ENCODE results near the gene UBE3D.

Gene UBE3D

GRCh38 chr6:82968708-82969107, 96.9 kb downstream of the UBE3D start:
- DNase-seq (ENCODE audit: extremely low read depth, low read depth), result no peak
- no peak for TF ChIP-seq CTCF (IDR thresholded peaks at IDR 0.05; ENCODE audit: low read depth, low read length, missing control alignments)
- H3K4me3 ChIP-seq (replicated peaks; ENCODE audit: low read depth, low read length), result no peak overlapping the region

- DNase-seq (ENCODE audit: extremely low read depth, low read depth), result no peak
- H3K4me3 ChIP-seq (replicated peaks; ENCODE audit: low read depth, low read length), result no peak overlapping the region
- no peak for TF ChIP-seq CTCF (IDR thresholded peaks at IDR 0.05; ENCODE audit: low read depth, low read length, missing control alignments)
Measured at GRCh38 chr6:82963191-82963925, 102.3 kb downstream of the UBE3D start.

- TF ChIP-seq CTCF (IDR thresholded peaks at IDR 0.05; ENCODE audit: low read depth, low read length, missing control alignments), result no peak
- no peak for DNase-seq (ENCODE audit: extremely low read depth, low read depth)
- no peak overlapping the region for H3K4me3 ChIP-seq (replicated peaks; ENCODE audit: low read depth, low read length)
Measured at GRCh38 chr6:82959385-82959941, 106.2 kb downstream of the UBE3D start.

- TF ChIP-seq CTCF (IDR thresholded peaks at IDR 0.05; ENCODE audit: low read depth, low read length, missing control alignments), result no peak
- no peak for DNase-seq (ENCODE audit: extremely low read depth, low read depth)
- H3K4me3 ChIP-seq (replicated peaks; ENCODE audit: low read depth, low read length), result no peak overlapping the region
Measured at GRCh38 chr6:82958551-82958950, 107.1 kb downstream of the UBE3D start.

- no peak overlapping the region for H3K4me3 ChIP-seq (replicated peaks; ENCODE audit: low read depth, low read length)
- no peak for DNase-seq (ENCODE audit: extremely low read depth, low read depth)
- no peak for TF ChIP-seq CTCF (IDR thresholded peaks at IDR 0.05; ENCODE audit: low read depth, low read length, missing control alignments)
Measured at GRCh38 chr6:82957868-82958245, 107.8 kb downstream of the UBE3D start.

GRCh38 chr6:82957171-82957867, 108.3 kb downstream of the UBE3D start:
- TF ChIP-seq CTCF (IDR thresholded peaks at IDR 0.05; ENCODE audit: low read depth, low read length, missing control alignments), result no peak
- no peak for DNase-seq (ENCODE audit: extremely low read depth, low read depth)
- H3K4me3 ChIP-seq (replicated peaks; ENCODE audit: low read depth, low read length), result no peak overlapping the region
